Measurements from ENCODE around the gene CDK5R1. TPM values are rescaled to one million over a fixed set of nuclear protein-coding genes. Genes with fewer than 3 reads are reported as not detected.
A peak's percentile ranks its signal among the peaks of the same experiment; 100 is the strongest.

Gene CDK5R1
- total RNA-seq, 2 experiments from 2014 or later, result 5.8 to 6.5 TPM

DNA sequence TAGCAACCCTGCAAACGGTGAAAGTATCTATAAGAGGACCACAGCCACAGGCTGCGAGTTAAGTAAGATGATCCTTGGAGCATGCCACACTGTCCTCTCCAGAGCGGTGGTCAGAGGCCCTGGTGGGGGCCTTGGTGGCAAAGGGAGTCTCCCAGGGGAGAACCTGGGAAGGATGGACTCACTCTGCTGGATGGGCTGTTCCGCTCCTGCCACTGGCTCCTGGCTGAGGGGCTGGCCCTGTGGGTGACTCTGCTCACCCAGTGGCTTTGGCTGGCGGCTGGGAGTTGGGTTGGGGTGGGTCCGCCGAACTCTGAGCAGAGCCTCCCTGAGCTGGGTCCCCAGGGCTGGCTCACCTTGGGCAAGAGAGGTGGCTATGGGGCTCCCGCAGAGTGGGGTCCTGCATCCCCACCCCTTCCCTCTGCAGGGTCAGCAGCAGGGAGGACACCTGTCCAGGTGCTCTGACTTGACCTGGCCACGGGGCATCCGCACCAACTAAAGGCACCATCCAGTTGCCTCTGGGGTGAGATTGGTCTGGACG is 7.3 kb downstream of the CDK5R1 start:
- no peaks in the 10 kb centered on the region for H3K27me3 Mint-ChIP-seq (ENCODE audit: low read depth)
- ATAC-seq, result no peak
- DNase-seq, result no peak
- no peak overlapping the region for H3K4me3 Mint-ChIP-seq
- H3K36me3 Mint-ChIP-seq (ENCODE audit: low read depth), result peaks cover 13% of the 10 kb centered on the region
- POLR2A ChIA-PET, result no interaction called here
- H3K9me3 Mint-ChIP-seq (ENCODE audit: insufficient read depth), result no peaks in the 10 kb centered on the region
- peaks cover 56% of the 10 kb centered on the region for H3K4me1 Mint-ChIP-seq (ENCODE audit: low read depth)
- H3K27ac Mint-ChIP-seq, result no peak overlapping the region
- CTCF ChIA-PET, result interaction anchor here (1.0 kb wide), 1 partner anchor 32 kb away, joined by 3 read pairs; no protein-coding TSS in a partner anchor

- no peak overlapping the region for H3K4me3 Mint-ChIP-seq
- H3K4me1 Mint-ChIP-seq (ENCODE audit: low read depth), result peaks cover 49% of the 10 kb centered on the region
- H3K27ac Mint-ChIP-seq, result no peak overlapping the region
- ChIA-PET CTCF (interaction anchor here (1.0 to 2.1 kb wide), 3 partner anchors 29 to 114 kb away, joined by 4 to 8 read pairs (median 6); no protein-coding TSS in a partner anchor), POLR2A (interaction anchor here (0.6 to 1.1 kb wide), 2 partner anchors 8 to 20 kb away, joined by 3 to 4 read pairs; no protein-coding TSS in a partner anchor)
- H3K9me3 Mint-ChIP-seq (ENCODE audit: insufficient read depth), result no peaks in the 10 kb centered on the region
- no peak for DNase-seq
- H3K36me3 Mint-ChIP-seq (ENCODE audit: low read depth), result peaks cover 5% of the 10 kb centered on the region
- H3K27me3 Mint-ChIP-seq (ENCODE audit: low read depth), result no peaks in the 10 kb centered on the region
- ATAC-seq, result no peak
Observed at GRCh38 chr17:32494621-32495358, 8.0 kb downstream of the CDK5R1 start.

DNA sequence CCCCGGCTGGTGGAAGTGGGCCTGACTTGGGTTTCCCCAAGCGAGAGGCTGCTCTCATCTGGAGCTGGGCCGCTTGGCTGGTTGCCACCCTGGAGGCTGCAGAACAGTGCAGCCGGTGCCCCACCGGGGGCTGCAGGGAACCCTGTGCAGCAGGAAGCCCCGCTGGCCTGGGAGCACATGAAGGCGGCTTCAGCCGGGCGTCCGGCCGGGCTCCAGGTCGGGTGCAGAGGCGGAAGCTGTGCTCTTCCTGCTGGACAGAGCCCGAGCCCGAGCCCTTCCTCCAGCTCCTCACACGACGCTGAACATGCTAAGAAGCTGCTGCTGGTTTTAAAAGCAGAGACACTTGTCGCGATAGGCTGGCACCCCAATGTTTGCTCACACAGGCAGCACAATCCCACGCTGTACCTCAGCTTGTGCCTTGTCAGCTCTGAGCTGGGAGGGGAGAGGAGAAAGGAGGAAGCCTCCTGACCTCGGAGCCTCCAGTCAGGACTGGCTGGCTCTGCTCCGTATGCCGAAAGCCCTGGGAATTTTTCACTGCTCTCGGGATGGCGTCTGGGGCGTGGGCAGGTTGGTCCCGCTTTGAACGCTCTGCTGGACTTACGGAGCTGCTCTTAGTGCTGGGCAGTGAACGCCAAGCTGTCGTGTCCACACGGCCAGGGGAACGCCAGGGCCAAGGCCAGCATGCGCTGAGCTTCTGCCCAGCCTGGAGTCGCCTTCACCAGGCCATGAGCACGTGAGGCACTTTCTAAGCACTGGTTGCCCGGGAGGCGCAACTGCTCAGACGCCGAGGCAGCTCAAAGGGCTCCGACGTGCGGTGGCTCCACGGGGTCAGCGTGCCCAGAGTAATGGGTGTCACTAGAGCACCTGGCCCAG is 8.8 kb downstream of the CDK5R1 start:
- POLR2A ChIA-PET, result interaction anchor here (0.6 to 1.1 kb wide), 4 partner anchors 20 to 88 kb away, joined by 3 to 4 read pairs (median 4); no protein-coding TSS in a partner anchor
- no peak overlapping the region for H3K4me3 Mint-ChIP-seq
- ATAC-seq, result peak; percentile 30

GRCh38 chr17:32496395-32497073 is 9.7 kb downstream of the CDK5R1 start:
- no peak for ATAC-seq
- POLR2A ChIA-PET, result interaction anchor here (0.6 to 1.1 kb wide), 2 partner anchors 19 to 87 kb away, joined by 4 read pairs; no protein-coding TSS in a partner anchor
- Mint-ChIP-seq H3K9me3 (ENCODE audit: insufficient read depth) (no peaks in the 10 kb centered on the region), H3K27me3 (ENCODE audit: low read depth) (no peaks in the 10 kb centered on the region), H3K4me1 (ENCODE audit: low read depth) (peaks cover 35% of the 10 kb centered on the region), H3K36me3 (ENCODE audit: low read depth) (no peaks in the 10 kb centered on the region), H3K4me3 (no peak overlapping the region), H3K27ac (peak overlapping the region; percentile 43)
- no peak for DNase-seq
- CTCF ChIA-PET, result interaction anchor here (2.0 to 2.1 kb wide), 2 partner anchors 28 to 34 kb away, joined by 6 to 8 read pairs; no protein-coding TSS in a partner anchor

More for the DNA sequence above, 8.8 kb downstream of the CDK5R1 start:
- Mint-ChIP-seq H3K27ac (no peak overlapping the region), H3K36me3 (ENCODE audit: low read depth) (no peaks in the 10 kb centered on the region), H3K9me3 (ENCODE audit: insufficient read depth) (no peaks in the 10 kb centered on the region), H3K4me1 (ENCODE audit: low read depth) (peaks cover 41% of the 10 kb centered on the region), H3K27me3 (ENCODE audit: low read depth) (no peaks in the 10 kb centered on the region)
- DNase-seq, result no peak
- CTCF ChIA-PET, result interaction anchor here (1.0 to 2.1 kb wide), 3 partner anchors 29 to 113 kb away, joined by 4 to 8 read pairs (median 6); no protein-coding TSS in a partner anchor

- POLR2A ChIA-PET, result interaction anchor here (1.6 kb wide), 1 partner anchor 27 kb away, joined by 3 read pairs; no protein-coding TSS in a partner anchor
- no peaks in the 10 kb centered on the region for H3K36me3 Mint-ChIP-seq (ENCODE audit: low read depth)
- DNase-seq, result no peak
- H3K4me1 Mint-ChIP-seq (ENCODE audit: low read depth), result peaks cover 35% of the 10 kb centered on the region
- H3K27me3 Mint-ChIP-seq (ENCODE audit: low read depth), result no peaks in the 10 kb centered on the region
- no peaks in the 10 kb centered on the region for H3K9me3 Mint-ChIP-seq (ENCODE audit: insufficient read depth)
- H3K27ac Mint-ChIP-seq, result no peak overlapping the region
- H3K4me3 Mint-ChIP-seq, result no peak overlapping the region
- CTCF ChIA-PET, result interaction anchor here (1.4 to 1.5 kb wide), 2 partner anchors 10 to 54 kb away, joined by 4 to 6 read pairs; partner anchors contain the start of gene CDK5R1
- ATAC-seq, result no peak
Observed at GRCh38 chr17:32497431-32498205, 10.8 kb downstream of the CDK5R1 start.

DNA sequence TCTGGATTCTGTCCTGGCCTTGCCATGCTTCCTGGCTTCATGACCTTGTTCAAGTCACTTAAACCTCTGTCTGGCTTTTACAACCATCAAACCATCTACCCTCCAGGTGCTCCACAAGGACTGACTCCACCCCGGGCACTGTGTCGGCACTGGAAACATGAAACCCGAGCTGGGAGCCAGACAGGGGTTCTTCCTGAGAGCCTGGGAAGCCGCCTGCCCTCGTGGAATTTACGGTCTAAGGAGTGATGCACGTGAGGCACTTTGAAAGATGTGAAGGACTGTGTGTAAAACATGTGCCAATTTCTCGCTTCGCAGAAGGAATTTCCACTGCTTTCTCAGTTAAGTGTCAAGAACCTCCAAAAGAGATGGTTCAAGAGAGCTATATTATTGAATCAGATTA is 11.6 kb downstream of the CDK5R1 start:
- DNase-seq (no peak), ATAC-seq (no peak)
- Mint-ChIP-seq H3K36me3 (ENCODE audit: low read depth) (no peaks in the 10 kb centered on the region), H3K27me3 (ENCODE audit: low read depth) (no peaks in the 10 kb centered on the region), H3K27ac (no peak overlapping the region), H3K4me3 (no peak overlapping the region), H3K9me3 (ENCODE audit: insufficient read depth) (no peaks in the 10 kb centered on the region), H3K4me1 (ENCODE audit: low read depth) (peaks cover 35% of the 10 kb centered on the region)
- POLR2A ChIA-PET, result interaction anchor here (1.6 to 1.9 kb wide), 2 partner anchors 11 to 26 kb away, joined by 3 to 7 read pairs; partner anchors contain the start of gene CDK5R1
- CTCF ChIA-PET, result interaction anchor here (1.4 to 1.5 kb wide), 2 partner anchors 11 to 53 kb away, joined by 4 to 6 read pairs; partner anchors contain the start of gene CDK5R1

- Mint-ChIP-seq H3K27me3 (ENCODE audit: low read depth) (no peaks in the 10 kb centered on the region), H3K4me3 (no peak overlapping the region), H3K4me1 (ENCODE audit: low read depth) (peaks cover 39% of the 10 kb centered on the region), H3K9me3 (ENCODE audit: insufficient read depth) (no peaks in the 10 kb centered on the region), H3K27ac (peak overlapping the region; percentile 73), H3K36me3 (ENCODE audit: low read depth) (no peaks in the 10 kb centered on the region)
- ChIA-PET CTCF (interaction anchor here (2.5 kb wide), 1 partner anchor 11 kb away, joined by 7 read pairs; no protein-coding TSS in a partner anchor), POLR2A (no interaction called here)
- DNase-seq, result no peak
- no peak for ATAC-seq
Observed at GRCh38 chr17:32502013-32502412, 15.2 kb downstream of the CDK5R1 start.

- Mint-ChIP-seq H3K36me3 (ENCODE audit: low read depth) (peaks cover 2% of the 10 kb centered on the region), H3K27ac (peak overlapping the region; percentile 100), H3K9me3 (ENCODE audit: insufficient read depth) (no peaks in the 10 kb centered on the region), H3K4me3 (peak overlapping the region; percentile 69), H3K4me1 (ENCODE audit: low read depth) (peaks cover 39% of the 10 kb centered on the region), H3K27me3 (ENCODE audit: low read depth) (no peaks in the 10 kb centered on the region)
- ChIA-PET CTCF (interaction anchor here (2.1 to 2.5 kb wide), 2 partner anchors 11 to 19 kb away, joined by 7 to 8 read pairs; no protein-coding TSS in a partner anchor), POLR2A (interaction anchor here (1.0 to 4.3 kb wide), 4 partner anchors 10 to 15 kb away, joined by 4 to 22 read pairs (median 5); no protein-coding TSS in a partner anchor)
- DNase-seq, result no peak
- ATAC-seq, result no peak
Observed at GRCh38 chr17:32502710-32503109, 15.9 kb downstream of the CDK5R1 start.

DNA sequence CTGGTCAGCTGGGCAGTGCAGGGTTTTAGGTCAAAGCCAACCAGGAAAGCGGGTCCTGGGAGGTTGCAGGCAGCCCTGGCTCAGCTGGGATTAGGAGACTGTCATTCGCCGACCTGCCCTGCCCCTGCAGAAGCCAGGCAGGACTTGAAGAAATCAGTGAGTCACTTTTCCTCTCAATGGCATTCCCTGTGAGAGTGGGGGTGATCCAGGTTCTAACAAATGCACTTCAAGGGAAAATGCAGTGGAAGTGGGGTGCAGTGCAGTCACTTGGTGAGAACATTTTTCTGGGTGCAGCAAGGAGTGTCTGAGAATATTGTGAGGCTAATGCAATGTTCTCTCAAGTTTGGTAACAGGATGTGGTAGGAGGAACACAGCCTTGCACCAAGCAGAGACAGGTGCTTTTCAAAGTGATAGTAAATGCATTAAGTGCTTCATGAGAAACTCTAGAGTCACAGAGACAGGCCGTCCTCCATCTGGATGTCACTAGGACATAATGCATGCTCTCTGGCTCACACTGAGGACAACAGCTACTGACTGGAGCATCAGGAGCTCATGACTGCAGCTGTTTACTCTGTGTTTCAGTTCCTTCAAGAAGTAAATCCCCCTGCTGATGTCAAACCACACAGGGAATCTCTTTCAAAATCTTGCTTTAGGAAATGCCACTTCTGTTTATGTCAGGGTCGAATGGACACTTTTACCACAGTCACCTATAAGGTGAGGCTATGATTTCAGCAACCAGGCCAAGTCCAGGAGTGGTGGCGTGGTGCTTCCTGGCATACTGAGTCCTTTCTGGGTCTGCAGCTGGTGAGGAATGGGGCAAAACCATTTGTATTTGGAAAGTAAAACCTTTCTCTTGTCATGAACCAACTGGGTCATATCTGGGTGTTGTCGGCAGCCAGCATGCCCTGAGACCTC is 16.7 kb downstream of the CDK5R1 start:
- ChIA-PET POLR2A (interaction anchor here (0.9 to 4.3 kb wide), 6 partner anchors 9 to 30 kb away, joined by 3 to 22 read pairs (median 4); no protein-coding TSS in a partner anchor), CTCF (interaction anchor here (2.1 to 2.5 kb wide), 2 partner anchors 12 to 20 kb away, joined by 7 to 8 read pairs; no protein-coding TSS in a partner anchor)

More for the DNA sequence above, 16.7 kb downstream of the CDK5R1 start:
- peak overlapping the region; percentile 100 for H3K27ac Mint-ChIP-seq
- no peaks in the 10 kb centered on the region for H3K9me3 Mint-ChIP-seq (ENCODE audit: insufficient read depth)
- H3K27me3 Mint-ChIP-seq (ENCODE audit: low read depth), result no peaks in the 10 kb centered on the region
- H3K4me3 Mint-ChIP-seq, result peak overlapping the region; percentile 69
- ATAC-seq, result peak; percentile 96
- peaks cover 2% of the 10 kb centered on the region for H3K36me3 Mint-ChIP-seq (ENCODE audit: low read depth)
- H3K4me1 Mint-ChIP-seq (ENCODE audit: low read depth), result peaks cover 39% of the 10 kb centered on the region
- peak; percentile 76 for DNase-seq
